Keratinocyte (primary cell): ENCODE results near the gene PLCL1. TPM values are rescaled to one million over a fixed set of nuclear protein-coding genes. Genes with fewer than 3 reads are reported as not detected.

Source experiments
- DNase-seq: peaks from one replicate; pipeline ENCODE4 v3.0.0-alpha.2; 2011; ENCODE audit warnings: low read depth, missing footprints, low spot score
- FAIRE-seq: peaks from 2 replicates; lab custom pipeline; 2011; peaks lifted over from hg19 to GRCh38; lab: Jason Lieb, UNC
- H2AFZ ChIP-seq: 2 replicates; pipeline ENCODE4 v1.6.0; 2012; ENCODE audit warnings: low read length, control low read depth, inconsistent platforms; ENCODE audit not compliant: control insufficient read depth
- H3K27ac ChIP-seq: 2 replicates; pipeline ENCODE4 v1.5.1; 2011; ENCODE audit warnings: low read length; ENCODE audit not compliant: control insufficient read depth, insufficient read depth
- H3K27me3 ChIP-seq: 3 replicates; pipeline ENCODE4 v1.6.0; 2011; ENCODE audit warnings: low read length; ENCODE audit not compliant: control insufficient read depth, insufficient read depth; ENCODE audit errors: extremely low read depth
- H3K36me3 ChIP-seq, 2 experiments: 2 replicates in 1 of 2; 3 replicates in 1 of 2; pipeline ENCODE4 v1.5.1; 2011; ENCODE audit warnings: low read length in 2 of 2, mild to moderate bottlenecking in 1 of 2; ENCODE audit not compliant: control insufficient read depth in 2 of 2, insufficient read depth in 2 of 2; ENCODE audit errors: extremely low read depth in 1 of 2
- H3K4me1 ChIP-seq: 3 replicates; pipeline ENCODE4 v1.5.1; 2011; ENCODE audit warnings: low read length; ENCODE audit not compliant: control insufficient read depth, insufficient read depth; ENCODE audit errors: extremely low read depth
- H3K4me2 ChIP-seq: 3 replicates; pipeline ENCODE4 v1.6.0; 2011; ENCODE audit warnings: low read depth, low read length; ENCODE audit not compliant: control insufficient read depth, insufficient read depth; ENCODE audit errors: extremely low read depth
- H3K4me3 ChIP-seq, 3 experiments: fragments of 200-600 bp in 1 of 3; sonication (generic) in 1 of 3; 2 replicates in 2 of 3; 3 replicates in 1 of 3; pipeline ENCODE4 v1.5.1; 2011 to 2016; ENCODE audit warnings: low read length in 3 of 3, mild to moderate bottlenecking in 3 of 3, control low read depth in 2 of 3, inconsistent platforms in 1 of 3, low read depth in 1 of 3, mixed read lengths in 1 of 3, mixed run types in 1 of 3, moderate library complexity in 1 of 3; ENCODE audit not compliant: control insufficient read depth in 2 of 3, insufficient read depth in 2 of 3; ENCODE audit errors: extremely low read depth in 1 of 3
- H3K79me2 ChIP-seq: 2 replicates; pipeline ENCODE4 v1.6.0; 2012; ENCODE audit warnings: low read length; ENCODE audit not compliant: control insufficient read depth, insufficient read depth
- H3K9ac ChIP-seq: 3 replicates; pipeline ENCODE4 v1.6.0; 2011; ENCODE audit warnings: low read length; ENCODE audit not compliant: control insufficient read depth, insufficient read depth; ENCODE audit errors: extremely low read depth
- H3K9me1 ChIP-seq: 3 replicates; pipeline ENCODE4 v1.6.0; 2011; ENCODE audit warnings: low read length; ENCODE audit not compliant: control insufficient read depth, insufficient read depth; ENCODE audit errors: extremely low read depth
- H3K9me3 ChIP-seq: 2 replicates; pipeline ENCODE4 v1.5.1; 2012; ENCODE audit warnings: low read depth, low read length; ENCODE audit not compliant: control insufficient read depth
- H4K20me1 ChIP-seq: 3 replicates; pipeline ENCODE4 v1.6.0; 2011; ENCODE audit warnings: low read length; ENCODE audit not compliant: control insufficient read depth, insufficient read depth; ENCODE audit errors: extremely low read depth
- CTCF ChIP-seq, 3 experiments: IDR thresholded peaks in 1 of 3; conservative IDR thresholded peaks in 1 of 3; optimal IDR thresholded peaks in 1 of 3; 2 replicates in 2 of 3; 3 replicates in 1 of 3; pipeline versions ENCODE3 to v1.5.1; 2011; ENCODE audit warnings: low read length in 3 of 3, mild to moderate bottlenecking in 3 of 3, moderate library complexity in 2 of 3, control low read depth in 1 of 3, inconsistent platforms in 1 of 3; ENCODE audit not compliant: insufficient read depth in 2 of 3; ENCODE audit errors: extremely low read depth in 1 of 3
- EZH2 ChIP-seq: IDR thresholded peaks from one replicate; pipeline ENCODE4 v1.6.1; 2012; ENCODE audit warnings: inconsistent platforms, mild to moderate bottlenecking, low read length, moderate library complexity
- dilution Hi-C: fragments of 300-500 bp; cut with MboI; formaldehyde crosslinking; loops from one replicate; pipeline ENCODE4 v1.7.0; 2020; ENCODE audit warnings: low sequenced_read_pairs; ENCODE audit not compliant: extremely low pct_ligation_motif_present
- polyA plus RNA-seq, 5 experiments: library from polyadenylated mRNA; depleted of rRNA in 3 of 5; stranded (reverse) in 3 of 5; stranded (forward) in 1 of 5; unstranded in 1 of 5; fragments of >200 nt; gene quantifications; 1 replicate in 1 of 5; 2 replicates in 3 of 5; 3 replicates in 1 of 5; pipeline versions ENCODE4 v1.2.1 to v1.2.3, GENCODE V29; 2011 to 2012; ENCODE audit warnings: missing spikeins in 2 of 5, low read depth in 1 of 5, low replicate concordance in 1 of 5

Gene PLCL1
- polyA plus RNA-seq, 1 donor (not counting 4 experiments of a cell fraction or from before 2014, with no cell fraction given) = 0.01 TPM

DNA sequence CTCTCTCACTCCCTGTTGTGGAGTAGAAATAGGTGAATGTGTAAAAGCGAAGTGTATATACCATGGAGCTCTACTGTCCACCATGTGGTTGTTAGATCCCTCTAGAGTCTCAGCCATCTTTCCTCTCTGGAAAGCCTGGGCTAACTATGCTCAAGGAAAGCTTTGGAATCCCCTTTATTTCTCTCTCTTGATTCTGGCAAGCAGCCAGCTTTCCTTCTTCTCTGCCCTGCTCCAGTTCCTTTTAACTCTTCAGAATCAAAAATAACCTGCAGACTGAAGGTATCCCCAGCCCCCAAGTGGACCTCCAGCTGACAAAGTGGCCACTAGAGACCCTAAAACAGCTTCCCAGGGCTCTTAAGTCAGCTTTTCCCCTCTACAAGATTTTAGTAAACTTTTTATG, 381.9 kb downstream of the PLCL1 start:
- DNase-seq (no peak), FAIRE-seq (no peak)
- dilution Hi-C loops = no loop called here
- Histone ChIP-seq H3K9ac (no peak overlapping the region), H3K36me3 (no peaks in the 10 kb centered on the region), H3K4me3 (no peak overlapping the region), H3K4me2 (no peak overlapping the region), H3K79me2 (no peaks in the 10 kb centered on the region), H4K20me1 (no peaks in the 10 kb centered on the region), H3K27me3 (no peaks in the 10 kb centered on the region), H3K9me3 (no peaks in the 10 kb centered on the region), H3K27ac (no peak overlapping the region), H2AFZ (no peak overlapping the region), H3K9me1 (no peaks in the 10 kb centered on the region), H3K4me1 (no peaks in the 10 kb centered on the region)
- no peak for TF ChIP-seq CTCF (optimal IDR thresholded peaks at IDR 0.05 in 1 of 3, IDR thresholded peaks at IDR 0.05 in 1 of 3, conservative IDR thresholded peaks at IDR 0.05 in 1 of 3; ENCODE audit: extremely low read depth in 1 of 3, insufficient read depth in 2 of 3, low read length in 3 of 3)
- no peak for TF ChIP-seq EZH2

DNA sequence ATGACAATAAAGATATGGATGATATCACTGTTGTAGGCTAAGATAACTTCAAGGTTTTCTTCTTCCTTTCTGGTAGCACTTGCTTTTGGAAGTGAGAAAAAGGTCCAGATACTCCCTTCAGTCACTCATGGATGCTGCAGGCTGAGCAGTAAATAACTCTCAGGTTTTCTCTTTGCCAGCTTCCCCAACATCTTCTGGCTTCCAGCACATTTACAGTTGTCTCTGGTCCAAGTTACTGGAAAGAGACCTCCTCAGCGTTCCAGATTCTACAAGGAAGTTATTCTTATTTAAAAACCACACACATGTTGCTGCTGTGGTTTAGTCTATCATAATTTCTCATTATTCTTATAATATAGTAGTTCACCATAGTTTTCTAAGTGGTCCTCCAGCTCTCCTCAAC, 383.4 kb downstream of the PLCL1 start:
- dilution Hi-C loops = no loop called here
- no peak overlapping the region for H3K4me3 ChIP-seq
- H3K27ac ChIP-seq = no peak overlapping the region
- H3K9ac ChIP-seq = no peak overlapping the region
- H3K9me1 ChIP-seq = no peaks in the 10 kb centered on the region
- no peaks in the 10 kb centered on the region for H3K4me1 ChIP-seq
- no peaks in the 10 kb centered on the region for H3K9me3 ChIP-seq
- no peak overlapping the region for H3K4me2 ChIP-seq
- H3K36me3 ChIP-seq = no peaks in the 10 kb centered on the region
- H3K79me2 ChIP-seq = no peaks in the 10 kb centered on the region
- TF ChIP-seq CTCF (optimal IDR thresholded peaks at IDR 0.05 in 1 of 3, IDR thresholded peaks at IDR 0.05 in 1 of 3, conservative IDR thresholded peaks at IDR 0.05 in 1 of 3; ENCODE audit: extremely low read depth in 1 of 3, insufficient read depth in 2 of 3, low read length in 3 of 3) (no peak), EZH2 (no peak)
- H3K27me3 ChIP-seq = no peaks in the 10 kb centered on the region
- DNase-seq (no peak), FAIRE-seq (no peak)
- no peaks in the 10 kb centered on the region for H4K20me1 ChIP-seq
- H2AFZ ChIP-seq = no peak overlapping the region
